SW 1271 (cell line): Measurements from ENCODE around the gene GBX2.

ENCODE experiments used
- DNase-seq, 2 experiments: peaks; one replicate each; lab custom pipeline; 2025; lab: John Stamatoyannopoulos, UW

Gene GBX2

DNA sequence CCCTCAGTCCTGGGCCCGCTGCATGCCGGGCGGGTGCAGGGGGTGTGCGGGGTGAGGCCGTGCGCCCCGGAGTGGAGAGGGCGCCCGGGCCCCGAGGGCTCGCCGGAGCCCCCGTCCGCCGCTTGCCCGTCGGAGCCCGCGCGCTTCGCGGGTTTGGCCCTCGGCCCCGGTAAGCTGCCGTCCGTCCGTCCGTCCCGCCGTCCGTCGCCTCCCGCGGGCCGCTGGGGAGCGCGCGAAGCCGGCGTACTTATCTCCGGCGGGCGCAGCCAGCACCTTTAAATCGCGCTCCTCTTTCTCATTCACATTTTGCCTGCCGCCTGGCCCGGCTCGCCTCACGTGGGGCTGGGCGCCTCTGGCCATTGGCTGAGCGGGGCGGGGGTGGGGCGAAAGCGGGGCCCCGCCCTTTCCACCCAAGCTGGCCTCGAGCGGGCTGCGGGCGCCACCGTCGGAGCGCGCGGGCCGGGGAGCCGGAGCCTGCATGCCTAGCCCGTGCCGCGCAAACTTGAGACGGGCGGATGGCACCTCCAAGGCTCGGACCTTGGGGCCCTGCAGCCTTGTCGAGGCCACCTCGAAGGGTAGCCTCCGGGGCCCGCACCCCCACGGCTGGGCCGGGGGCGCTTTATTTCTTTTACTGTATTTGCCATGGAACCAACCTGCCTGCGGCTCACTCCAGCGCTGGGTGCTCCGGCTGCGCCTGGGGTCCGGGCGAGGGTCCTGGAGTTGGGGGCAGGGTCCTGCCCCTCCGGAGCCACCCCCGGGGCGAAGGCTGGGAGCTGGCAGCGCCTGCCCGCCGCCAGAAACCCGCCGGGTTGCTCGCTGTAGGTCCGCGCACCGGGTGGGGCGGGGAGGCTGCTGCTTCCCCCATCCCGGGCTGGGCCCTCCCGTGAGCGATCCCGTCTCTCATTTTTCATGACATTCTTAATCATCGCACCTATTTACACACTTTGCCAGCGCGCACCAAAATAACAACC, at the start of gene GBX2:
Gene GBX2 (minus strand): TSS at position 277 of the 971 bp plus-strand sequence. CDS start 415 bp downstream, outside the sequence.
- DNase-seq = peak; percentile 60 to 83

DNA sequence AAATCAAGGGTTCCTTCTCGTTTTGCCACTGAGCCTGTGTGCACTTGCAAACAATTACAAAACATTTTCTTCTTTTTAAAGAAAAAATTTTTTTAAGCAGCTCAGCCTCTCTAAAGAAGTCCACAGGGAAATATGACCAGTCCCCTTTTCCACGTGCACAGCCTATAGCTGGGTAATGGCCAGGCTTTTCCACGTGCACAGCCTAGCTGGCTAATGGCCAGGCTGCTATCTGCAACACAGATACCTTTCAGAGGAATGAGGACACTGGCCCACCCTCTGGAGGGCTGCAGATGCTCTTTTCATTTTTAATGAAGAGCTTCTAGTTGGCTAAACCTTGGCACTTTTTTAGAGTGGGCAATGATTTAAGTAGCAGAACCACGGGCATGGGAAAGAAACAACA, 49.7 kb upstream of the GBX2 start:
- DNase-seq = no peak

DNA sequence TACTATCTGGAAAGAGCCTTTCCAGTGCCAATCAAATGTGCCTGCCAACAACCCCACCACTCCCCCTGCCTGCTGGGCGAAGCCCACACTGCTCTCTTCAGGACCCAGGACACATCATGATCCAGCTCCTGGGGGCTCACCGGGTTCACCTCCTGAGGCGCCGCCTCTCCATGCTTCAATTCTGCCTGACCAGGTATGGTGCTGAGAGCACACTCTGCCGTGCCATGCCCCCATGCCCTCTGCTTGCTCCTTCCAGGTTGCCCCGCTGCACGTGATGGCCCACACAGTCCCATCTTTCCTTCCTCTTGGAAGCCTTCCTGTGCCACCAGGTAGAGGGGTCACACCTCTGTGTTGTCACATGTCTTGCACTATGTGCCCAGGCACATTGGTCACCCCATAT, 48.5 kb upstream of the GBX2 start:
- DNase-seq = no peak

DNA sequence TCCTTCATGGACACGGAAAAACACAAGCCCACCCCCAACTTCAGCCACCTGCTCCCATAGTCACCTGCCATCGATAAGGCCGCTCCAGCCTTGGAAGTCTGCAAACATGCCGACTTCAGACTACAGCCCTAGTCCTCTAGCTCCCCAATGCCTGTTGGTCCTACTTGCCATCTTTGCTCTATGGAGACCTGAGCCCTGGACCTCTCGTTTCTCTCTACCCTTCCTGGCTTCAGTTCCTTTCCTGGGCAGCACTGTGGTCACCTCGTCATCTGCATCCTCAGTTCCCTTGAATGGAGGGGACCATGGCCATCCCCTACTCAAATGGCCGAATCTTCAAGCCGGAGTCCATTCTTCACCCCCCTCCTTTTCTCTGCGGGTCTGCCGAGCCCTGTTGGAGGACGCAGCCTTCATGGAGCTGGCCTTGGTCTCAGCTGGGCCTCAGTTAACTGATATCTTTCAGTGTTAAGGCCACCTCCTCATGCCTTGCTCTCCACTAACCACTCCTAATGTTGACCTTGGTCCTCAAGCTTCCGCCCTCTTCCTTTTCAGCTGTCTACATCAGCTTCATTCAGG, 47.7 kb upstream of the GBX2 start:
- DNase-seq = no peak

DNA sequence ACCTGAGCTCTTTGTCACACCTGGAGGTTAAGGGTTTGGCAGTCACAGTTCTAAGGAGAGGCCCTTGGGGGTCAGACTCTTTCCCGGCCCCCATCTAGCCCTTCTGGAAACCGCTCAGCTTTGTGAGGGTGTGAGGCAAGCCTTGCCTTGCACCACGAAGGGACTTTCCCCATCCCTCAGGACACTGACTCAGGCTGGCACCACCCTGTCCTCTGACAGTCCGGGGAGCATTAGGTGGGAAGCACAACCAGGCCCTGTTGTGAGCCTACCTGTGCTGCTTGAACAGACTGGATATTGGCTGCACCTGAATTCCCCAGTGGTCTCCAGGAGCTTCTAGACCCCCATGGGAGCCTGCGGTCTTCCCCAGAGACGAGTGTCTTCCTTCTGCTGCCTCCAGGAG, 47.0 kb upstream of the GBX2 start:
- no peak for DNase-seq

DNA sequence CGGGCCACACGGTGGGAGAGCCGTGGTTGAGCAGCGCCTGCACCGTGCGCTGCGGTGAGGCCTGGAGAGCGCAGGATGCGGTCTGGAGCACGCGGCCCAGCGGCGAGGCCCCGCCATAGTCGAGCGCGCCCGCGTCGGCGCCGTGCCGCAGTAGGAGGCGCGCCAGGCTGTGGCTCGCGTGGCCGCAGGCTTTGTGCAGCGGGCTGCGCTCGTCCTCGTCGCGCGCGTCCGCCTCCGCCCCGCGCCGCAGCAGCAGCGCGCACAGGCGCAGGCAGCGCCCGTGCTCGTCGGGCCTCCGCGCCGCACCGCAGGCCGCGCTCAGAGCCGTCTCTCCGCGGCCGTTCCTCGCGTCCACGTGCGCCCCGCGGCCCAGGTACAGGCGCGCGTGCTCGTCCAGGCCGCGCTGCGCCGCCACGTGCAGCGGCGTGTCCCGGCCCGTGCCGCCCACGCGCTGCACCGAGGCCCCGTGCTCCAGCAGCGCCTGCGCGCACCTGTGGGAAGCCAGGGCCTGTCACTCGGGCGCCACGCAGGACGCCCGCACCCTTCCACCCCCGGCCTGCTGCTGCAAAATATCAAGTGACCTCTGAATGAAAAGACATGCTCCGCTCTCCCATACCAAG, 46.3 kb upstream of the GBX2 start:
- no peak for DNase-seq

DNA sequence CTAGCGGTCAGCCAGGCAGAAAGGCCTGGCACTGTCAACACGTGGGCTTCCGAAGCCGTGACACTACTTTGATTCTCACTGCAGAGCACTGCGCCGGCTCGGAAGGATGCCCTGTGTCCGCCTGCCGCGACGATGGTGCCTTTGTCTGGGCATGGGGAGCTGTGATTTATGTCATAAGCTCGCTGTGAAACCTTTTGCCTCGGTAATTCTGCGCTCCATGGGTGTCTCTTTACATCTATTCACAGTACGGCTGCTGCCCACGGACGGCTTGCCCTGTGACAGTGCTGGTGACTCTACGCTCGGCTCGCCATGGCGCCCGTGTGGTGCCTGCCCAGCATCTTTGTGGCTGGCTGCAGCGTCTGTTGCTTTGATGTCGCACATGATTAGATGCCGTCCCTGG, 43.1 kb upstream of the GBX2 start:
- no peak for DNase-seq

DNA sequence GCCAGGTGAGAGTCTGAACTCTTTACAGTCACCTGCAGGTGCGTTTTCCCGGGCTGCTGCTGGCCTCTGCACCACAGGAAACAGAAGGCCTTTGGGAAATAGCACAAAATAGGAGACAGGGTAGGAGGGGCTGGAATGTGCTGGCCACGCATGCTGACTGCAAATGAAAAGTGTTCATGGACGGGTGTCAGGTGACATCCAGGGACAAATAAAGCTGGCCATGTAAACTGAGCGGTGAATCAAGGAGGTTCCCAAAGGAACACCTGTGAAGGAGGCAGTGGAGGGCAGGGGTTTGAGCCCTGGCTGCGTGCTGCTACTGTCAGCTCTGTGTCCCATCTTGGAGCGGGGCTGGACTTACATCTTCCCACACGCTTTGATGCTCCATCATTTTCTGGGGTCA, 42.4 kb upstream of the GBX2 start:
- no peak for DNase-seq

DNA sequence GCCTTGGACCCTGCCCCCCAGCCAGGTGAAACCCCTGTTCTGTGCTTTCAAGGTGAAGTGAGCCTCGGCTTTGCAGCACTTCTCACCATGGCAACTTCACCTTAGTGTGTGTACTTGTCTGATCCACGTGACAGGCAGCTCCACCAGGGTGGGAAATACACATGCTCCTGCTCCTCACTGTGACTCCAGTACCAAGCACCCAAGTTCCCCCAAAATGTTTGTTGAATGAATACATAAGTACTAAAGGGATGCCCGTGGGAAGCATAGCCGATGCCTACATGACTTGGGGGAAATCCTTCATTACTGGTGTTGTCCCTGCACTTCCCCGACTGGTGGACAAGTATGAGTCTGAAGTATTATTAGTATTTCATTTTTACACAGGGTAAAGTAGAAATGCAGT, 41.8 kb upstream of the GBX2 start:
- DNase-seq = no peak

DNA sequence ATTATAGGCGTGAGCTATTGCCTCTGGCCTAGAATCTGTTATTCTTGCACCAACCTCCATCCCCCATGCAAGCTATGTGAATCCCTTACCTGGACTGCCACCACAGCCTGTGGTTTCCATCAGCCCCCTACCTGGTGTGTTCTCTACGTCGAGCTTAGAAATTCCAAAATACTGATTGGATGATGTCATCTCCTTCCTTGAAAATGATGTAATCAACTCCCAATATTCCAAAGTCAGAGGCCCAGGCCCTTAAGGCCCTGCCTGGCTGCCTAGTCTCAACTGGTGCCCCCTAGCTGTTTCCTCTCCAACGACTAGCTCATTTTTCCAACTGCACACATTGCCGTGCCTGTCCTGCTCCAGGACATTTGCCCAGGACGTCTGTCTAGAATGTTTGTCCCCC, 41.3 kb upstream of the GBX2 start:
- peak in 1 of 2 experiments; percentile 14 for DNase-seq

DNA sequence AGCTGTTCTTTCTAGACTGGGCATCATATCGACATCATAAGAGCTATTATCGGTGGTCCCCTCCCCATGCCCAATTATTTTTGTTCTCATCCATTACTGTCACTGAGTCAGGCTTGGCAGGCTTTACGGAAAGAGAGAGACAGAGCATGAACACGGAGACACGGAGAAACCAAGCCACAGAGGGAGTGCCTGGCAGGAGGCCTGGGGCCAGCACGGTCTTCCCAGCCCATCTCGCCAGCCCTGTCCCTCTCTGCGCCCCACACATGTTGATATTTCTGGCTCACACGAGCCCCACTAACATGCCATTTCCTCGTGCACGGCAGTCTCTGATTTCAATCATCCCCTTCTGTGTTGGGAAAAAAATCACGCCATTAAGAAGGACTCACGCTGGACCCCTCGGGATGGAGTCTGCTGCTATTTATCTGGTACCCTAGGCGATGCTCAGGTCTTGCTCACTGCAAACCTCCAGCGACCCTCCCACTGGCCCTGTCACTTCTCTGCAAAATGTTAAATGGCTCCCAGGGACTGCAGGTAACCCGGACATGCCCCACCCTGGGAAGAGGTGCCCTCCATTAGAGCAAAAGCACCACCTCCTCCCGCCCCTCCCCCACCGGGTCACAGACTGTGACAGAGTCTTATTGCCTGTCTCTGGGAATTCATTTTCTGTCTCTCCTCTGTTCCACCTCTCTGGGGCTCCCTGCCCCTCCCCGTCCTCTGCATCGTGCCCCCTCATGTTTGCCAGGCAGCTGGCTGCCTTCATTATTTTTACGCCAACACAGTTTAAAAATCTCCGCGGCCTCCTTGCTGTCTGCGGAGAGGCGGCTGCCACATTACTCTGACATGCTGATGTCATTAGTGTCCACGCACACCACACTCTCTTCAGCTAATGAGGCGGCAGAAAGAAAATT, 40.1 kb upstream of the GBX2 start:
- DNase-seq = no peak

DNA sequence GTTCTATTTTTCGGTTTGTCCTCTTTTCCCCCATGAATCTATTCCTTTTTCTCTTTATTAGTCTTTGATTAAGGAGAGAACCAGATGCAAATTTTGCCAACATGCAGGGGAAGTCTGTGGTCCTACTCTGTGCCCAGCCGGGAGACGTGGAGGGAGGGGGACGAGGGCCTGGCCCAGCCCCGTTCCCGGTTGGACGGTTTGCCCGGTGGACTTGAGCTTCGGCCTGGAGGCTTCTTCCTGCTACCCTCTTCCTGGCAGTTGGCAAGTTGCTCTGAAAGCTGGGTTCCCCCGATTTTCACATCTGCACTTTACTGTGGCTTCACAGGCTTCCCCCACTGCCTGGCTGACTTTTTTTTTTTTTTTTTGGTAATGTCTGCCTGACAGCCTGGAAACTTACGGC, 39.3 kb upstream of the GBX2 start:
- no peak for DNase-seq

DNA sequence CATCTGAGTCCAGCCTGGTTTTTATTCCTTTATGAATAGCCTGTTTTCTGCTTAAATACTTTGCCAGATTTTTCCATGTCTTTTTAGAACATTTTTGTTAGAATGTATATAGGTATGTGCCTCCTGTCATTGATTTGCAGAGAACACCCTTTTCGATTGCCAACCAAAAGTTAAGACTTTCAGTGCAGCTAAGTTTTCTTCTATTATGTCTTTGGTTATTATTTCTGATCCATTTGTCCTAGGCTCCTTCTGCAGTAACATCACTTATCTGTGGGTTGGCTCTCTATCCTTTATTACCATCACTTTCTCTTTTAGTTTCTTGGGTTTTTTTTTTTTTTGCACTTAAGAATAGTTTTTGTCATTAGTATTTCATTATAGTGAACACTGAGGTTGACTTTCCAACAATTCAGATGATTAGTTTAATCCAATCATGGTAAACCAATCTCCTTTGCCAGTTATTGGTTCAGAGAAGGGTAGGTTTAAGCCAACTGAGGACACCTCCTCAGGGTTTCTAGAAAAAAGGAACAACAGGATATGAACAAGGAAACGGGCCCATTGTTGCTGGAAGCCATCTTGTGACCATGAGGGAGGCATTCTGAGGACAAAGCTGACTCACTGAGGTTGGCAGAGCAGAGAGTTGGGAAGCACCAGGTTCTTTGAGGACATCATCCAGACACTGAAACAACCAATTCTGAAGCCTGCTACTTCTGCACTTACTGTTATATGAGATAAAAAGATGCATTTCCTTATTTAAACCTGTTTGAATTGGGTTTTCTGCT, 37.9 kb upstream of the GBX2 start:
- DNase-seq = no peak

DNA sequence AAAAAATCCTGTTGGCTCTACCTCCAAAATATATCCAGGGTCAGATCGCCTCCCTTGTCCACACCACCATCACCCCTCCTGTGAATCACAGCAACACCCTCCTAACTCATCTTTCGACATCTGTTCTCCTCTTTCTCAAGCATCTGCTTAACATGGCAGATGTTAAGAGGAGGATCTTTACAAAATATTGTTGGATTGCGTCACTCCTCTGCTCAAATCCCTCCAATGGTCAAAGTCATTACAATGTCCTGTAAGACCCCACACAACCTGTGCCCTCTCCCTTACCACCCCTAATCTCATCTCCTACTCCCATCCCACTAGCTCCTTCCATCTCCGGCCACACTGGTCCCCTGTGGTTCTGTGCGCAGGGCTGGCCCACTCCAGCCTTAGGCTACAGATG, 36.8 kb upstream of the GBX2 start:
- DNase-seq = no peak

DNA sequence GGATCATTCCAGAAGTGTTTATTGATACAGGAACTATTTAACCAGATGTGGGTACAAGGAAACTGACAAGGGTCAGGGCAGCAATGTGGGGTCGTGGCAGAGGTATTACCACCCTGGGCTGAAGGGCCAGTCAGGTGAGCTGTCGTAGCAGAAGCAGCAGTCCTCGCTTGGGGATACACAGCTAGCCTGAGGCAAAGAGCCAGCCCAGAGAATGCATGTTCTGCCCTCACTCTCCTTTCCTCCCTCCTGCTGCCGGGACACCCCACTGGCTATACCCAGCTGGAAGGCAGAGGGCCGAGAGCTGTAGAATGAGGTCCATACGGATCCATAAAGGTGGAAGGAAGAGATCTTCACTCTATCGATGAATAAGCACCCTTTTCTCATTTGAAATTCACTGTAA, 32.2 kb upstream of the GBX2 start:
- no peak for DNase-seq

DNA sequence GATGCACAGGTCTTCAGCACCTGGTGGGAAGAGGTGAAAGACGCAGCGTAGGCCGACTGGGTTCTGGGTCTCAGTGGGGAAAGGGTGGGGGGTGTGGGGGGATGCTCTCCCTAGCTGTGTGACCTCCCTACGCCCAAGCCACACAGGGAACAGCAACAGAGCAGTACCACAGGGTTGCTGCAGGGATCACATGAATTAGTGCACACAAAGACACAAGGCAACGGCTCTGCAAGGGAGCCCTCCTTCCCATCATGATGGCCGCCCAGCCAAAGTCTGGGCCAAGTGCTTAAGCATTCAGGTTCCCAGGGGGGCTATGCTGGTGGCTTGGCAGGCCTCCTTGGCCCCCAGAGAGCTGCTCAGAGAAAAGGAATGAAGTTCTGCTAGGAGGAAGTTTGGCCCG, 28.2 kb upstream of the GBX2 start:
- no peak for DNase-seq

DNA sequence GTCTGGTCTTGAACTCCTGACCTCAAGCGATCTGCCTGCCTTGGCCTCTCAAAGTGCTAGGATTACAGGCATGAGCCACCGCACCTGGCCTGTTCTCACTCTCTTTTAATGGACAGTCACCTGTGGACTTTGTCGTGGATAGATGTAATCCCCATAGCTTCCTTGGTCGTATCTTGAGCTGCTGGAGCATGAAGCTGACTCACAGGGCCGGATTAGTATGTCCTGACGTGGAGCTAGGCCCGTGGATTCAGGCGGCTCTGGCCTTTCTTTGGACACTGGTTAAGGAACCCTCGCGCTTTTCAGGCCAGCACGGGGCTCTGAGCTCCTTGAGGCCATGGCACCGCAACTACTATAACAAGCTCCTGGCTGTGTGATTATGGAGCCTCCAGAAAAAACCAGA, 27.5 kb upstream of the GBX2 start:
- no peak for DNase-seq

DNA sequence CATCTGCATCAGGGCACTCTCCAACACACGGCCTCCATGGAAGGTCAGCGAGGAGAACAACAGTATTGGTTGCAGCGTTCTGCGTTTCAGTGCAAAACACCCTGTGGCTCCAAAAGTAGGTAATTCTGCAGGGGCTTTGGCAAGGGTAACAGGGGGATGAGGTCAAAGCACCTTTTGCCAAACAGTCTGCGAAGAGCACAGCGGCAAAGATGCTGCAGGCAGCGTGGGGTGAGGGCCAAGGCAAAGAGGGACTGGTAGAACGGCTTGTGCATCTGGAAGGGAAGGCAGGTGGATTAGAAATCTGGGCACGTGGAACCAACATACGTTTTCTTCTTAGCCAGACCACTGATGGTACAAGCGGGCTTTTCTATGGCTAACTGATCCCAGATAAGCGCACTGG, 26.6 kb upstream of the GBX2 start:
- DNase-seq = no peak

DNA sequence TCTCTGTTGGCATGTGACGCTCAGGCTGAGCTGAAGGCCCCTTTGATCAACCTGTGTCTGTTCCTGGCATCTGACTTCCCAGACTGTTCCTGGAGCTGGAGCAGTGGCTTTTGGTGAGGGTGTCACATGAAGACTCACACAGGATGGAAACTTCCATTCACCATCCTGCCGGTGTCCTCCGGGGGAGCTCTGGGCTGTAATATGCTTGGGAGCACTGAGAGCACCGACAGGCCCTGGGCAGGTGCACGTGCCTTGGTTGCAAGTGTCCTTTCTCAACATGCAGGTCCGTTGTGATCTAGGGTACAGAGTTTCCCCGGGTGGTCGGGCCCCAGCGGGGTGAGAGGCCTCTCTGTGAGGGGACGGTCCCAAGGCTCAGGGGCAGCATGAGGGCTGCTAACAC, 24.8 kb upstream of the GBX2 start:
- DNase-seq = no peak

DNA sequence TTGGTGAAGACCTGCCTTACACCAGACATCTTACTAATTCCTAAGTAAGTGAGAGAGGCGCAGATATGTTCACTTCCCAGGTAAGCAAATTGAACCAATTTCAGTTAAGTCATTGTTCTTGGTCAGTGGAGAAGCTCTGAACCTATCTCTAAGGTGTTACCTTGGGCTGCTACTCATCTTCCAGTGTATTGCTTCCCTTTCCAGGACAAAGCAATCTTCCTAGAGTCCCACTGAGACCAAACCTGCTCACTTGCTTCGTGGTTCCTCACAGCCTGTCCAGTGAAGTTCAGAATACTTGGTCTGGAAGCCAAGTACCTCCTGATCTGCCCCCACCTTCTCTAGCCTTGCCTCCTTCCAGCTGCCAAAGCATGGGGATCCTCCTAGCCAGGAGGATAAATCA, 22.5 kb upstream of the GBX2 start:
- DNase-seq = no peak

DNA sequence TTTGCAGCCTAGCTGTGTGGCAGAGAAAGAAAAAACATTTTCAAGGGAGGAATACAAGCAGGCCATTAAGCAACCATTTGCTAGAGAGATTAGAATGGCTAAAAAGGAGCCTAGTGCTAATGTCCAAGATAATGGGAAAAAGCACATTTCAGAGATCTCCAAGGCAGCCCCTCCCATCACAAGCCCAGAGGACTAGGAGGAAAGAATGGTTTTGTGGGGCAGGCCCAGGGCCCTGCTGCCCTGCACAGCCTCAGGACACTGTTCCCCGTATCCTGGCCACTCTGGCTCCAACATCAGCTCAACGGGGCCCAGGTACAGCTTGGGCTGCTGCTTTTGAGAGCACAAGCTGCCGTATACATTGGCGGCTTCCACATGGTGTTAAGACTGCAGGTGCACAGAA, 16.5 kb upstream of the GBX2 start:
- DNase-seq = no peak
